ENCODE data around the gene GLRX2.

DNA sequence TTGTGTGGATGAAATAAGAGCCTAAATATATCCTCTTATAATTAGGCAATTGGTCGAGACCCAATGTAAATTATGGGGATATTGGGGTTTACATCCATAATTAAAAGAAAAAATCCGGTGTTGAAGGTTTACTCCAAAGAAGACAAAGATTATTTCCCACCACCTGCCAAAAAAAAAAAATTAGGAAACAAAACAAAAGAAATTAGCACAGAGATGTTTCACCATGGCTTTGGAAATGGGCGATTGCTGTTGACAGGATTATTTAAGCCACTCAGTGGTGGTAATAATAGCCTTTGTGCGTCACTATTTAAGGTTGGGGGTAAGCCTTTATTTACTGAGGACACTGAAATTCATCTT is 585 bp upstream of the GLRX2 start:
- TF ChIP-seq, protein P1, sequence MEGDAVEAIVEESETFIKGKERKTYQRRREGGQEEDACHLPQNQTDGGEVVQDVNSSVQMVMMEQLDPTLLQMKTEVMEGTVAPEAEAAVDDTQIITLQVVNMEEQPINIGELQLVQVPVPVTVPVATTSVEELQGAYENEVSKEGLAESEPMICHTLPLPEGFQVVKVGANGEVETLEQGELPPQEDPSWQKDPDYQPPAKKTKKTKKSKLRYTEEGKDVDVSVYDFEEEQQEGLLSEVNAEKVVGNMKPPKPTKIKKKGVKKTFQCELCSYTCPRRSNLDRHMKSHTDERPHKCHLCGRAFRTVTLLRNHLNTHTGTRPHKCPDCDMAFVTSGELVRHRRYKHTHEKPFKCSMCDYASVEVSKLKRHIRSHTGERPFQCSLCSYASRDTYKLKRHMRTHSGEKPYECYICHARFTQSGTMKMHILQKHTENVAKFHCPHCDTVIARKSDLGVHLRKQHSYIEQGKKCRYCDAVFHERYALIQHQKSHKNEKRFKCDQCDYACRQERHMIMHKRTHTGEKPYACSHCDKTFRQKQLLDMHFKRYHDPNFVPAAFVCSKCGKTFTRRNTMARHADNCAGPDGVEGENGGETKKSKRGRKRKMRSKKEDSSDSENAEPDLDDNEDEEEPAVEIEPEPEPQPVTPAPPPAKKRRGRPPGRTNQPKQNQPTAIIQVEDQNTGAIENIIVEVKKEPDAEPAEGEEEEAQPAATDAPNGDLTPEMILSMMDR (IDR thresholded peaks at IDR 0.05; ENCODE audit: low read depth, low read length, missing input control), result no peak
- TF ChIP-seq JUND (IDR thresholded peaks at IDR 0.05) (no peak), RAD21 (IDR thresholded peaks at IDR 0.05) (no peak), RXRA (IDR thresholded peaks at IDR 0.05) (no peak)

Measured in liver (tissue), 3 donors.